HG02970 (cell line): ENCODE data around the gene PRR4.

Source experiments
- ATAC-seq: cut with Tn5 transposase; IDR thresholded peaks from one replicate; pipeline ENCODE4 v1.9.1; 2021; ENCODE audit warnings: mild to moderate bottlenecking, moderate library complexity, moderate number of reproducible peaks; ENCODE audit not compliant: unreplicated experiment, low FRiP score

PRR4 gene

GRCh38 chr12:10802587-10802986 is 46.7 kb downstream of the PRR4 start, which contains the start of gene TAS2R7:
TSS of gene TAS2R7 (minus strand) at chr12:10802627. CDS start at chr12:10802570, 57 bp downstream.
- ATAC-seq, result no peak

- no peak for ATAC-seq
Observed at GRCh38 chr12:10801741-10802140, 47.5 kb downstream of the PRR4 start.
